ENCODE results near the gene SLITRK5. TPM values are rescaled to one million over a fixed set of nuclear protein-coding genes. Genes with fewer than 3 reads are reported as not detected.

SLITRK5 gene
- under 1 TPM; 0.02 to 0.10 (median 0.07) TPM for total RNA-seq
- 1.4 TPM for total RNA-seq (2013)

GRCh38 chr13:87671031-87671752 is at the start of gene SLITRK5:
Gene SLITRK5, plus strand, starts transcription at chr13:87671371. Its CDS starts 4,018 bp downstream, at chr13:87675389.
- Mint-ChIP-seq H3K4me1 (peaks cover 30 to 33% of the 10 kb centered on the region in 2 donors), H3K4me3 (peak within 1 kb of the TSS; percentile 92), H3K9me3 (no peaks in the 10 kb centered on the region), H3K36me3 (no peaks in the 10 kb centered on the region), H3K27ac (peak within 1 kb of the TSS in 1 of 2 donors; percentile 69), H3K27me3 (ENCODE audit: low read depth in 2 of 2) (peaks cover 32 to 38% of the 10 kb centered on the region in 2 donors)
- under 1% methylated on average over 43 of the region's 43 CpGs for WGBS (ENCODE audit: insufficient coverage)
- peaks cover 10% of the 10 kb centered on the region for H3K9me3 ChIP-seq (ENCODE audit: control insufficient read depth, insufficient read depth, low read length)
- TF ChIP-seq CTCF (IDR thresholded peaks at IDR 0.05) = peak; percentile 81
- peaks cover 55% of the 10 kb centered on the region for H3K27me3 ChIP-seq (ENCODE audit: control insufficient read depth, insufficient read depth, low read length)
- peaks cover 35% of the 10 kb centered on the region for H3K4me1 ChIP-seq (ENCODE audit: control insufficient read depth, insufficient read depth, low read length)
- intact Hi-C loops (cut with micrococcal nuclease) = loop anchor here (10.0 kb wide), 1 partner anchor 1394 kb away; no protein-coding TSS in a partner anchor
- H3K27ac ChIP-seq (ENCODE audit: low read length) = no peak within 1 kb of the TSS
- peak within 1 kb of the TSS; percentile 61 for H3K4me3 ChIP-seq (ENCODE audit: low read length)
- ATAC-seq = peak; percentile 91 to 93 (median 92)
- H3K36me3 ChIP-seq (ENCODE audit: control insufficient read depth, insufficient read depth, low read length) = no peaks in the 10 kb centered on the region
- DNase-seq = peak; percentile 45 to 64

- H3K4me3 ChIP-seq (ENCODE audit: low read length) = no peak overlapping the region
- Mint-ChIP-seq H3K36me3 (no peaks in the 10 kb centered on the region), H3K27me3 (ENCODE audit: low read depth in 2 of 2) (no peaks in the 10 kb centered on the region), H3K4me3 (no peak overlapping the region), H3K4me1 (no peaks in the 10 kb centered on the region), H3K9me3 (peaks cover 0 to 5% of the 10 kb centered on the region in 2 donors), H3K27ac (no peak overlapping the region)
- H3K9me3 ChIP-seq (ENCODE audit: control insufficient read depth, insufficient read depth, low read length) = no peaks in the 10 kb centered on the region
- H3K4me1 ChIP-seq (ENCODE audit: control insufficient read depth, insufficient read depth, low read length) = no peaks in the 10 kb centered on the region
- H3K27ac ChIP-seq (ENCODE audit: low read length) = no peak overlapping the region
- 71% methylated on average over 1 of the region's 1 CpG for WGBS (ENCODE audit: insufficient coverage)
- ATAC-seq (no peak), DNase-seq (no peak)
- no peak for TF ChIP-seq CTCF (IDR thresholded peaks at IDR 0.05)
- no peaks in the 10 kb centered on the region for H3K36me3 ChIP-seq (ENCODE audit: control insufficient read depth, insufficient read depth, low read length)
- intact Hi-C loops (cut with micrococcal nuclease) = no loop called here
- H3K27me3 ChIP-seq (ENCODE audit: control insufficient read depth, insufficient read depth, low read length) = no peaks in the 10 kb centered on the region
Measured at GRCh38 chr13:87622971-87623370, 48.2 kb upstream of the SLITRK5 start.

- no peak overlapping the region for H3K4me3 ChIP-seq (ENCODE audit: low read length)
- Mint-ChIP-seq H3K36me3 (no peaks in the 10 kb centered on the region), H3K4me3 (no peak overlapping the region), H3K9me3 (no peaks in the 10 kb centered on the region), H3K27ac (no peak overlapping the region), H3K27me3 (ENCODE audit: low read depth in 2 of 2) (peaks cover 0 to 2% of the 10 kb centered on the region in 2 donors), H3K4me1 (no peaks in the 10 kb centered on the region)
- WGBS (ENCODE audit: insufficient coverage) = 24% methylated on average over 2 of the region's 2 CpGs
- no peak overlapping the region for H3K27ac ChIP-seq (ENCODE audit: low read length)
- ATAC-seq = no peak
- no peaks in the 10 kb centered on the region for H3K4me1 ChIP-seq (ENCODE audit: control insufficient read depth, insufficient read depth, low read length)
- TF ChIP-seq CTCF (IDR thresholded peaks at IDR 0.05) = no peak
- DNase-seq = no peak
- H3K36me3 ChIP-seq (ENCODE audit: control insufficient read depth, insufficient read depth, low read length) = no peaks in the 10 kb centered on the region
- intact Hi-C loops (cut with micrococcal nuclease) = no loop called here
- H3K9me3 ChIP-seq (ENCODE audit: control insufficient read depth, insufficient read depth, low read length) = no peaks in the 10 kb centered on the region
- no peaks in the 10 kb centered on the region for H3K27me3 ChIP-seq (ENCODE audit: control insufficient read depth, insufficient read depth, low read length)
Measured at GRCh38 chr13:87656306-87656705, 14.9 kb upstream of the SLITRK5 start.

Data from natural killer cell (primary cell).